ENCODE data around the gene CYP24A1. TPM values are rescaled to one million over a fixed set of nuclear protein-coding genes. Genes with fewer than 3 reads are reported as not detected.

CYP24A1 gene
- total and polyA plus RNA-seq, 4 donors = not detected

GRCh38 chr20:54172856-54173652 is 732 bp downstream of the CYP24A1 start:
- ATAC-seq (ENCODE audit: low FRiP score) (no peak), DNase-seq (no peak)
- no peaks in the 10 kb centered on the region for H3K36me3 ChIP-seq (ENCODE audit: control insufficient read depth in 1 of 2, insufficient read depth in 2 of 2, low read length in 1 of 2)
- intact Hi-C loops (cut with DNase I) = no loop called here
- no peak overlapping the region for H3K27ac ChIP-seq (ENCODE audit: low read depth in 1 of 2, low read length in 2 of 2)
- no peak overlapping the region for H3K4me3 ChIP-seq (ENCODE audit: low read length in 2 of 2)
- no peaks in the 10 kb centered on the region for H3K9me3 ChIP-seq (ENCODE audit: control insufficient read depth, low read length)
- H3K27me3 ChIP-seq (ENCODE audit: control insufficient read depth in 1 of 2, insufficient read depth in 2 of 2, low read length in 1 of 2) = peaks cover 0 to 2% of the 10 kb centered on the region in 2 donors
- 1% methylated on average over 62 to 66 of the region's 66 CpGs for WGBS, 2 donors
- H3K4me1 ChIP-seq (ENCODE audit: control insufficient read depth in 1 of 2, insufficient read depth in 2 of 2, low read length in 2 of 2) = no peaks in the 10 kb centered on the region

- WGBS, 2 donors = 8 to 10% methylated on average over 12 of the region's 12 CpGs
- Histone ChIP-seq H3K27ac (ENCODE audit: low read depth in 1 of 2, low read length in 2 of 2) (no peak overlapping the region), H3K9me3 (ENCODE audit: control insufficient read depth, low read length) (no peaks in the 10 kb centered on the region), H3K27me3 (ENCODE audit: control insufficient read depth in 1 of 2, insufficient read depth in 2 of 2, low read length in 1 of 2) (peaks cover 0 to 2% of the 10 kb centered on the region in 2 donors), H3K4me1 (ENCODE audit: control insufficient read depth in 1 of 2, insufficient read depth in 2 of 2, low read length in 2 of 2) (no peaks in the 10 kb centered on the region), H3K36me3 (ENCODE audit: control insufficient read depth in 1 of 2, insufficient read depth in 2 of 2, low read length in 1 of 2) (no peaks in the 10 kb centered on the region), H3K4me3 (ENCODE audit: low read length in 2 of 2) (no peak overlapping the region)
- intact Hi-C loops (cut with DNase I) = no loop called here
- no peak for DNase-seq
- ATAC-seq (ENCODE audit: low FRiP score) = no peak
Observed at GRCh38 chr20:54172532-54172855, 1.3 kb downstream of the CYP24A1 start.

GRCh38 chr20:54170963-54171362 is 2.8 kb downstream of the CYP24A1 start:
- Histone ChIP-seq H3K9me3 (ENCODE audit: control insufficient read depth, low read length) (no peaks in the 10 kb centered on the region), H3K27me3 (ENCODE audit: control insufficient read depth in 1 of 2, insufficient read depth in 2 of 2, low read length in 1 of 2) (peaks cover 0 to 2% of the 10 kb centered on the region in 2 donors)

GRCh38 chr20:54170026-54170471 is 3.7 kb downstream of the CYP24A1 start:
- 55 to 56% methylated on average over 4 of the region's 4 CpGs for WGBS, 2 donors
- no peaks in the 10 kb centered on the region for H3K36me3 ChIP-seq (ENCODE audit: control insufficient read depth in 1 of 2, insufficient read depth in 2 of 2, low read length in 1 of 2)
- no peaks in the 10 kb centered on the region for H3K9me3 ChIP-seq (ENCODE audit: control insufficient read depth, low read length)
- ATAC-seq (ENCODE audit: low FRiP score) = no peak
- DNase-seq = no peak
- no peak overlapping the region for H3K4me3 ChIP-seq (ENCODE audit: low read length in 2 of 2)
- H3K4me1 ChIP-seq (ENCODE audit: control insufficient read depth in 1 of 2, insufficient read depth in 2 of 2, low read length in 2 of 2) = no peaks in the 10 kb centered on the region
- no peak overlapping the region for H3K27ac ChIP-seq (ENCODE audit: low read depth in 1 of 2, low read length in 2 of 2)
- H3K27me3 ChIP-seq (ENCODE audit: control insufficient read depth in 1 of 2, insufficient read depth in 2 of 2, low read length in 1 of 2) = peaks cover 0 to 2% of the 10 kb centered on the region in 2 donors
- intact Hi-C loops (cut with DNase I) = no loop called here

More at GRCh38 chr20:54170963-54171362, 2.8 kb downstream of the CYP24A1 start:
- no peak overlapping the region for H3K27ac ChIP-seq (ENCODE audit: low read depth in 1 of 2, low read length in 2 of 2)
- no peak overlapping the region for H3K4me3 ChIP-seq (ENCODE audit: low read length in 2 of 2)
- no peaks in the 10 kb centered on the region for H3K36me3 ChIP-seq (ENCODE audit: control insufficient read depth in 1 of 2, insufficient read depth in 2 of 2, low read length in 1 of 2)
- intact Hi-C loops (cut with DNase I) = no loop called here
- H3K4me1 ChIP-seq (ENCODE audit: control insufficient read depth in 1 of 2, insufficient read depth in 2 of 2, low read length in 2 of 2) = no peaks in the 10 kb centered on the region
- WGBS, 2 donors = 50 to 54% methylated on average over 3 of the region's 3 CpGs
- ATAC-seq (ENCODE audit: low FRiP score) = no peak
- DNase-seq = no peak

GRCh38 chr20:54168961-54169862 is 4.6 kb downstream of the CYP24A1 start:
- Histone ChIP-seq H3K4me1 (ENCODE audit: control insufficient read depth in 1 of 2, insufficient read depth in 2 of 2, low read length in 2 of 2) (no peaks in the 10 kb centered on the region), H3K9me3 (ENCODE audit: control insufficient read depth, low read length) (no peaks in the 10 kb centered on the region), H3K36me3 (ENCODE audit: control insufficient read depth in 1 of 2, insufficient read depth in 2 of 2, low read length in 1 of 2) (no peaks in the 10 kb centered on the region), H3K27ac (ENCODE audit: low read depth in 1 of 2, low read length in 2 of 2) (no peak overlapping the region), H3K27me3 (ENCODE audit: control insufficient read depth in 1 of 2, insufficient read depth in 2 of 2, low read length in 1 of 2) (peaks cover 0 to 2% of the 10 kb centered on the region in 2 donors), H3K4me3 (ENCODE audit: low read length in 2 of 2) (no peak overlapping the region)
- intact Hi-C loops (cut with DNase I) = no loop called here
- DNase-seq (no peak), ATAC-seq (ENCODE audit: low FRiP score) (no peak)
- WGBS, 2 donors = 53 to 61% methylated on average over 14 of the region's 14 CpGs

GRCh38 chr20:54167909-54168872 is 5.6 kb downstream of the CYP24A1 start:
- H3K4me3 ChIP-seq (ENCODE audit: low read length in 2 of 2) = no peak overlapping the region
- H3K4me1 ChIP-seq (ENCODE audit: control insufficient read depth in 1 of 2, insufficient read depth in 2 of 2, low read length in 2 of 2) = no peaks in the 10 kb centered on the region
- WGBS, 2 donors = 49 to 52% methylated on average over 11 of the region's 11 CpGs
- no peaks in the 10 kb centered on the region for H3K36me3 ChIP-seq (ENCODE audit: control insufficient read depth in 1 of 2, insufficient read depth in 2 of 2, low read length in 1 of 2)
- H3K27ac ChIP-seq (ENCODE audit: low read depth in 1 of 2, low read length in 2 of 2) = no peak overlapping the region
- H3K27me3 ChIP-seq (ENCODE audit: control insufficient read depth in 1 of 2, insufficient read depth in 2 of 2, low read length in 1 of 2) = no peaks in the 10 kb centered on the region
- intact Hi-C loops (cut with DNase I) = no loop called here
- no peak for DNase-seq
- no peak for ATAC-seq (ENCODE audit: low FRiP score)
- no peaks in the 10 kb centered on the region for H3K9me3 ChIP-seq (ENCODE audit: control insufficient read depth, low read length)

- H3K27ac ChIP-seq (ENCODE audit: low read depth in 1 of 2, low read length in 2 of 2) = no peak overlapping the region
- no peaks in the 10 kb centered on the region for H3K4me1 ChIP-seq (ENCODE audit: control insufficient read depth in 1 of 2, insufficient read depth in 2 of 2, low read length in 2 of 2)
- H3K9me3 ChIP-seq (ENCODE audit: control insufficient read depth, low read length) = no peaks in the 10 kb centered on the region
- WGBS, 2 donors = 87 to 89% methylated on average over 7 of the region's 7 CpGs
- no peak for DNase-seq
- H3K36me3 ChIP-seq (ENCODE audit: control insufficient read depth in 1 of 2, insufficient read depth in 2 of 2, low read length in 1 of 2) = no peaks in the 10 kb centered on the region
- intact Hi-C loops (cut with DNase I) = no loop called here
- no peaks in the 10 kb centered on the region for H3K27me3 ChIP-seq (ENCODE audit: control insufficient read depth in 1 of 2, insufficient read depth in 2 of 2, low read length in 1 of 2)
- ATAC-seq (ENCODE audit: low FRiP score) = no peak
- H3K4me3 ChIP-seq (ENCODE audit: low read length in 2 of 2) = no peak overlapping the region
Observed at GRCh38 chr20:54166987-54167662, 6.7 kb downstream of the CYP24A1 start.

GRCh38 chr20:54165803-54166202 is 8.0 kb downstream of the CYP24A1 start:
- no peak overlapping the region for H3K4me3 ChIP-seq (ENCODE audit: low read length in 2 of 2)
- DNase-seq = no peak
- no peak for ATAC-seq (ENCODE audit: low FRiP score)
- H3K27me3 ChIP-seq (ENCODE audit: control insufficient read depth in 1 of 2, insufficient read depth in 2 of 2, low read length in 1 of 2) = no peaks in the 10 kb centered on the region
- intact Hi-C loops (cut with DNase I) = no loop called here
- no peaks in the 10 kb centered on the region for H3K4me1 ChIP-seq (ENCODE audit: control insufficient read depth in 1 of 2, insufficient read depth in 2 of 2, low read length in 2 of 2)
- no peaks in the 10 kb centered on the region for H3K36me3 ChIP-seq (ENCODE audit: control insufficient read depth in 1 of 2, insufficient read depth in 2 of 2, low read length in 1 of 2)
- H3K9me3 ChIP-seq (ENCODE audit: control insufficient read depth, low read length) = no peaks in the 10 kb centered on the region
- no peak overlapping the region for H3K27ac ChIP-seq (ENCODE audit: low read depth in 1 of 2, low read length in 2 of 2)
- WGBS, 2 donors = 48 to 54% methylated on average over 2 of the region's 2 CpGs
